Measurements from ENCODE around the gene ATP5F1D.

ATP5F1D gene

GRCh38 chr19:1274852-1275259 is 33.3 kb downstream of the ATP5F1D start:
- TF ChIP-seq CTCF (IDR thresholded peaks at IDR 0.05; ENCODE audit: insufficient read depth, low read length) (no peak), POLR2AphosphoS5 (IDR thresholded peaks at IDR 0.05; ENCODE audit: low read depth) (peak; percentile 43)
- Histone ChIP-seq H3K27ac (replicated peaks) (peak overlapping the region; percentile 100), H3K27me3 (ENCODE audit: insufficient read depth, poor library complexity, severe bottlenecking) (no peaks in the 10 kb centered on the region), H3K4me3 (replicated peaks; ENCODE audit: insufficient read depth, low read length) (peak overlapping the region; percentile 61)
- peak in 1 of 2 experiments; percentile 34 for DNase-seq (ENCODE audit: low read depth in 1 of 2, low spot score in 1 of 2)

- H3K27ac ChIP-seq (replicated peaks): peak within 1 kb of the TSS; percentile 100
- H3K27me3 ChIP-seq (ENCODE audit: insufficient read depth, poor library complexity, severe bottlenecking): no peaks in the 10 kb centered on the region
- TF ChIP-seq POLR2AphosphoS5 (IDR thresholded peaks at IDR 0.05; ENCODE audit: low read depth): peak; percentile 66
- no peak for TF ChIP-seq SPI1 (IDR thresholded peaks at IDR 0.05; ENCODE audit: borderline replicate concordance, low read depth)
- DNase-seq (ENCODE audit: low read depth in 1 of 2, low spot score in 1 of 2): peak; percentile 96 to 98
- peak within 1 kb of the TSS; percentile 74 for H3K4me3 ChIP-seq (replicated peaks; ENCODE audit: insufficient read depth, low read length)
Measured at GRCh38 chr19:1275260-1275975, 33.9 kb downstream of the ATP5F1D start, which contains the start of gene FAM174C. TSS of gene FAM174C (plus strand) at chr19:1275530. CDS start at chr19:1275550, 20 bp downstream.

- H3K27ac ChIP-seq (replicated peaks): peak overlapping the region; percentile 89
- no peaks in the 10 kb centered on the region for H3K27me3 ChIP-seq (ENCODE audit: insufficient read depth, poor library complexity, severe bottlenecking)
- no peak for DNase-seq (ENCODE audit: low read depth in 1 of 2, low spot score in 1 of 2)
- TF ChIP-seq SPI1 (IDR thresholded peaks at IDR 0.05; ENCODE audit: borderline replicate concordance, low read depth) (no peak), POLR2AphosphoS5 (IDR thresholded peaks at IDR 0.05; ENCODE audit: low read depth) (no peak), CTCF (IDR thresholded peaks at IDR 0.05; ENCODE audit: insufficient read depth, low read length) (no peak)
- peak overlapping the region; percentile 74 for H3K4me3 ChIP-seq (replicated peaks; ENCODE audit: insufficient read depth, low read length)
Measured at GRCh38 chr19:1275976-1276627, 34.6 kb downstream of the ATP5F1D start.

GRCh38 chr19:1276628-1277022 is 35.1 kb downstream of the ATP5F1D start:
- no peak for TF ChIP-seq CTCF (IDR thresholded peaks at IDR 0.05; ENCODE audit: insufficient read depth, low read length)
- TF ChIP-seq POLR2AphosphoS5 (IDR thresholded peaks at IDR 0.05; ENCODE audit: low read depth): 0 out of 2 replicates have a peak, but pooled peaks have one; percentile 12
- no peak for TF ChIP-seq SPI1 (IDR thresholded peaks at IDR 0.05; ENCODE audit: borderline replicate concordance, low read depth)
- TF ChIP-seq GABPA (IDR thresholded peaks at IDR 0.05; ENCODE audit: low read depth): no peak
- Histone ChIP-seq H3K27me3 (ENCODE audit: insufficient read depth, poor library complexity, severe bottlenecking) (no peaks in the 10 kb centered on the region), H3K27ac (replicated peaks) (peak overlapping the region; percentile 89), H3K4me3 (replicated peaks; ENCODE audit: insufficient read depth, low read length) (peak overlapping the region; percentile 74)
- DNase-seq (ENCODE audit: low read depth in 1 of 2, low spot score in 1 of 2): no peak

GRCh38 chr19:1277061-1277460 is 35.5 kb downstream of the ATP5F1D start:
- no peak for DNase-seq (ENCODE audit: low read depth in 1 of 2, low spot score in 1 of 2)
- Histone ChIP-seq H3K4me3 (replicated peaks; ENCODE audit: insufficient read depth, low read length) (no peak overlapping the region), H3K27me3 (ENCODE audit: insufficient read depth, poor library complexity, severe bottlenecking) (no peaks in the 10 kb centered on the region), H3K27ac (replicated peaks) (no peak overlapping the region)
- TF ChIP-seq POLR2AphosphoS5 (IDR thresholded peaks at IDR 0.05; ENCODE audit: low read depth): no peak
- TF ChIP-seq REST (IDR thresholded peaks at IDR 0.05; ENCODE audit: insufficient replicate concordance, low read depth): no peak
- TF ChIP-seq GABPA (IDR thresholded peaks at IDR 0.05; ENCODE audit: low read depth): no peak
- no peak for TF ChIP-seq SPI1 (IDR thresholded peaks at IDR 0.05; ENCODE audit: borderline replicate concordance, low read depth)
- no peak for TF ChIP-seq CTCF (IDR thresholded peaks at IDR 0.05; ENCODE audit: insufficient read depth, low read length)

All from HL-60 (cell line).